Esophagus muscularis mucosa (tissue), 4 donors: ENCODE measurements around the gene PCDHGA7. TPM values are rescaled to one million over a fixed set of nuclear protein-coding genes. Genes with fewer than 3 reads are reported as not detected.
"Not testable (repeated sequence)": the region's sequence is repeated elsewhere in the genome, so short reads cannot be mapped to it uniquely, and the experiment has no call there.

Experiments used
- DNase-seq: peaks from one replicate; pipeline ENCODE4 v3.0.0-alpha.2; 2017; ENCODE audit errors: extremely low spot score
- H3K27ac ChIP-seq, 4 donors: fragments of 200-600 bp; sonication (generic); replicated peaks in 1 of 4; 1 replicate in 3 of 4; 2 replicates in 1 of 4; pipeline ENCODE4 v1.5.1; 2016 to 2019; ENCODE audit warnings: mild to moderate bottlenecking in 1 of 4
- H3K27me3 ChIP-seq, 4 donors: fragments of 200-600 bp; sonication (generic); one replicate each; pipeline versions ENCODE4 v1.5.1 to v1.6.0; 2016 to 2019
- H3K36me3 ChIP-seq, 4 donors: fragments of 200-600 bp; sonication (generic); one replicate each; pipeline ENCODE4 v1.5.1; 2016 to 2019
- H3K4me1 ChIP-seq, 4 donors: fragments of 200-600 bp; sonication (generic); one replicate each; pipeline ENCODE4 v1.5.1; 2016 to 2019
- H3K4me3 ChIP-seq, 4 donors: fragments of 200-600 bp; sonication (generic); 1 replicate in 2 of 4; 2 replicates in 2 of 4; pipeline ENCODE4 v1.5.1; 2016 to 2019; ENCODE audit warnings: mild to moderate bottlenecking in 4 of 4, moderate library complexity in 1 of 4
- H3K9me3 ChIP-seq, 4 donors: fragments of 200-600 bp; sonication (generic); 1 replicate in 3 of 4; 2 replicates in 1 of 4; pipeline ENCODE4 v1.5.1; 2016 to 2019
- CTCF ChIP-seq, 3 experiments: fragments of 200-600 bp in 2 of 3; fragments of 450-650 bp in 1 of 3; sonication (generic) in 2 of 3; IDR thresholded peaks; one replicate each; pipeline ENCODE4 v1.5.1; 2017 to 2019; ENCODE audit warnings: antibody characterized with exemption in 3 of 3, mild to moderate bottlenecking in 2 of 3, moderate library complexity in 1 of 3
- EP300 ChIP-seq: sonication (generic); formaldehyde crosslinking; IDR thresholded peaks from one replicate; pipeline ENCODE4 v1.6.1; 2017; ENCODE audit warnings: antibody characterized with exemption
- POLR2A ChIP-seq: fragments of 450-650 bp; IDR thresholded peaks from one replicate; pipeline ENCODE4 v1.6.1; 2017; ENCODE audit warnings: antibody characterized with exemption, moderate library complexity, mild to moderate bottlenecking, low read depth
- POLR2AphosphoS5 ChIP-seq, 2 donors: sonication (generic); formaldehyde crosslinking; IDR thresholded peaks; one replicate each; pipeline ENCODE4 v1.6.1; 2017; ENCODE audit warnings: antibody characterized with exemption in 2 of 2
- WGBS: methylation state at CpG from one replicate; pipeline ENCODE4 v1.1.5; 2018; 5-methylcytosine and 5-hydroxymethylcytosine counted together
- intact Hi-C: fragments of 100-400 bp; cut with DNase I; formaldehyde crosslinking; loops from one replicate; pipeline ENCODE4 v1.15.1; 2023
- total RNA-seq, 4 donors: library from RNA; depleted of rRNA; stranded (reverse); fragments of >200 nt; gene quantifications; one replicate each; pipeline versions ENCODE4 v1.1.0 to v1.2.1, GENCODE V29; 2016

PCDHGA7 gene
- total RNA-seq, 4 donors from 2014 or later = 4.3 to 9.1 (median 6.4) TPM

GRCh38 chr5:141389153-141390042 is 6.9 kb downstream of the PCDHGA7 start:
- Histone ChIP-seq H3K27me3 (peaks cover 0 to 17% (median 0%) of the 10 kb centered on the region in 4 donors), H3K27ac (no peak overlapping the region), H3K36me3 (peaks cover 0 to 18% (median 5%) of the 10 kb centered on the region in 4 donors), H3K4me3 (peak overlapping the region in 1 of 4 donors; percentile 6), H3K9me3 (peaks cover 12 to 97% (median 97%) of the 10 kb centered on the region in 4 donors), H3K4me1 (no peaks in the 10 kb centered on the region)
- WGBS = 41% methylated on average over 29 of the region's 77 CpGs
- intact Hi-C loops = no loop called here
- TF ChIP-seq POLR2AphosphoS5 (IDR thresholded peaks at IDR 0.05) (no peak), POLR2A (no peak), EP300 (no peak)
- no peak for DNase-seq

GRCh38 chr5:141392429-141393198 is 10.1 kb downstream of the PCDHGA7 start, which contains the start of gene PCDHGA8:
Gene PCDHGA8, plus strand, starts transcription at chr5:141392633. Its CDS starts 181 bp downstream, at chr5:141392814.
- intact Hi-C loops = no loop called here
- 27% methylated on average over 35 of the region's 38 CpGs for WGBS
- no peak for TF ChIP-seq CTCF (IDR thresholded peaks at IDR 0.05)
- TF ChIP-seq POLR2AphosphoS5 (IDR thresholded peaks at IDR 0.05) = no peak
- no peak for TF ChIP-seq POLR2A
- no peak for TF ChIP-seq EP300
- no peak within 1 kb of the TSS for H3K4me3 ChIP-seq
- H3K27me3 ChIP-seq = peaks cover 0 to 12% (median 0%) of the 10 kb centered on the region in 4 donors
- H3K27ac ChIP-seq = no peak within 1 kb of the TSS
- peaks cover 0 to 12% (median 5%) of the 10 kb centered on the region in 4 donors for H3K36me3 ChIP-seq
- no peak for DNase-seq
- peaks cover 12 to 97% (median 95%) of the 10 kb centered on the region in 4 donors for H3K9me3 ChIP-seq
- no peaks in the 10 kb centered on the region for H3K4me1 ChIP-seq

GRCh38 chr5:141393267-141393666 is 10.7 kb downstream of the PCDHGA7 start:
- Histone ChIP-seq H3K4me1 (no peaks in the 10 kb centered on the region), H3K36me3 (peaks cover 0 to 12% (median 5%) of the 10 kb centered on the region in 4 donors), H3K4me3 (no peak overlapping the region), H3K27me3 (peaks cover 0 to 12% (median 0%) of the 10 kb centered on the region in 4 donors), H3K27ac (no peak overlapping the region), H3K9me3 (peaks cover 12 to 97% (median 95%) of the 10 kb centered on the region in 4 donors)
- TF ChIP-seq EP300 (no peak), POLR2AphosphoS5 (IDR thresholded peaks at IDR 0.05) (no peak), CTCF (IDR thresholded peaks at IDR 0.05) (no peak), POLR2A (no peak)
- 43% methylated on average over 16 of the region's 21 CpGs for WGBS
- no peak for DNase-seq
- intact Hi-C loops = no loop called here

GRCh38 chr5:141394401-141395187 is 12.1 kb downstream of the PCDHGA7 start:
- H3K4me3 ChIP-seq, H3K4me1 ChIP-seq, H3K27ac ChIP-seq, H3K27me3 ChIP-seq, DNase-seq, intact Hi-C loops: not testable (repeated sequence)
- peaks cover 24 to 97% (median 95%) of the 10 kb centered on the region in 4 donors for H3K9me3 ChIP-seq
- peaks cover 0 to 12% (median 4%) of the 10 kb centered on the region in 4 donors for H3K36me3 ChIP-seq
- 28% methylated on average over 21 of the region's 53 CpGs for WGBS

GRCh38 chr5:141397756-141398551 is 15.4 kb downstream of the PCDHGA7 start, which contains the start of gene PCDHGB5:
Gene PCDHGB5, plus strand, starts transcription at chr5:141397947. Its CDS starts 181 bp downstream, at chr5:141398128.
- H3K27me3 ChIP-seq = peaks cover 0 to 13% (median 0%) of the 10 kb centered on the region in 4 donors
- DNase-seq, intact Hi-C loops, H3K27ac ChIP-seq, H3K4me1 ChIP-seq, H3K36me3 ChIP-seq: not testable (repeated sequence)
- WGBS = 9% methylated on average over 20 of the region's 43 CpGs
- peak; percentile 14 to 40 (median 37) for TF ChIP-seq CTCF (IDR thresholded peaks at IDR 0.05)
- peaks cover 21 to 94% (median 93%) of the 10 kb centered on the region in 4 donors for H3K9me3 ChIP-seq
- peak within 1 kb of the TSS; percentile 20 to 44 (median 28) for H3K4me3 ChIP-seq
